Measurements from ENCODE around the gene PLET1.

GRCh38 chr11:112249871-112250610, 10.6 kb downstream of the PLET1 start:
- TF ChIP-seq CTCF (IDR thresholded peaks at IDR 0.05) (no peak), POLR2AphosphoS5 (IDR thresholded peaks at IDR 0.05) (no peak), POLR2A (IDR thresholded peaks at IDR 0.05) (no peak), EP300 (IDR thresholded peaks at IDR 0.05) (no peak)
